ENCODE results near the gene FPR2. TPM values are rescaled to one million over a fixed set of nuclear protein-coding genes. Genes with fewer than 3 reads are reported as not detected.
A peak's percentile ranks its signal among the peaks of the same experiment; 100 is the strongest.

Gene FPR2
- total and polyA plus RNA-seq, 4 donors, result 0.15 to 4.1 (median 2.4) TPM

- H3K4me3 ChIP-seq (ENCODE audit: low read depth in 1 of 3, low read length in 3 of 3), result no peak overlapping the region
- no peaks in the 10 kb centered on the region for H3K4me1 ChIP-seq (ENCODE audit: control insufficient read depth in 4 of 4, insufficient read depth in 4 of 4, low read length in 3 of 4)
- H3K9ac ChIP-seq (ENCODE audit: low read depth in 1 of 2, low read length in 2 of 2), result no peak overlapping the region
- WGBS, result 32% methylated on average over 23 of the region's 23 CpGs
- no peak overlapping the region for H3K27ac ChIP-seq (ENCODE audit: low read depth in 1 of 2, low read length in 2 of 2)
- H3K36me3 ChIP-seq (ENCODE audit: control insufficient read depth in 4 of 4, insufficient read depth in 3 of 4, low read depth in 1 of 4, low read length in 3 of 4), result no peaks in the 10 kb centered on the region
- TF ChIP-seq NR2F2 (IDR thresholded peaks at IDR 0.05) (peak; percentile 36), ZBTB33 (IDR thresholded peaks at IDR 0.05) (no peak), CTCF (IDR thresholded peaks at IDR 0.05; ENCODE audit: low read depth, low read length, missing input control) (peak; percentile 66), YY1 (IDR thresholded peaks at IDR 0.05) (no peak), RAD21 (IDR thresholded peaks at IDR 0.05) (peak; percentile 78 to 84), RXRA (IDR thresholded peaks at IDR 0.05) (peak in 1 of 2 donors; percentile 14), FOXA2 (IDR thresholded peaks at IDR 0.05) (no peak), EGR1 (IDR thresholded peaks at IDR 0.05; ENCODE audit: low read depth in 2 of 2) (no peak), HNF4A (conservative IDR thresholded peaks at IDR 0.05) (no peak)
- H3K9me3 ChIP-seq (ENCODE audit: control insufficient read depth in 4 of 4, low read length in 3 of 4), result peaks cover 0 to 4% (median 1%) of the 10 kb centered on the region in 4 donors
- peak; percentile 40 for DNase-seq (ENCODE audit: low spot score)
- no peaks in the 10 kb centered on the region for H3K27me3 ChIP-seq (ENCODE audit: control insufficient read depth in 4 of 4, insufficient read depth in 4 of 4, low read length in 3 of 4)
Observed at GRCh38 chr19:51777570-51778462, 16.8 kb downstream of the FPR2 start.

- WGBS, result 60% methylated on average over 1 of the region's 1 CpG
- Histone ChIP-seq H3K4me1 (ENCODE audit: control insufficient read depth in 4 of 4, insufficient read depth in 4 of 4, low read length in 3 of 4) (no peaks in the 10 kb centered on the region), H3K4me3 (ENCODE audit: low read depth in 1 of 3, low read length in 3 of 3) (no peak overlapping the region), H3K9ac (ENCODE audit: low read depth in 1 of 2, low read length in 2 of 2) (no peak overlapping the region), H3K36me3 (ENCODE audit: control insufficient read depth in 4 of 4, insufficient read depth in 3 of 4, low read depth in 1 of 4, low read length in 3 of 4) (no peaks in the 10 kb centered on the region), H3K27ac (ENCODE audit: low read depth in 1 of 2, low read length in 2 of 2) (no peak overlapping the region), H3K27me3 (ENCODE audit: control insufficient read depth in 4 of 4, insufficient read depth in 4 of 4, low read length in 3 of 4) (no peaks in the 10 kb centered on the region), H3K9me3 (ENCODE audit: control insufficient read depth in 4 of 4, low read length in 3 of 4) (peaks cover 0 to 3% (median 0%) of the 10 kb centered on the region in 4 donors)
- TF ChIP-seq CTCF (IDR thresholded peaks at IDR 0.05; ENCODE audit: low read depth, low read length, missing input control), result no peak
- no peak for TF ChIP-seq FOXA2 (IDR thresholded peaks at IDR 0.05)
- TF ChIP-seq TAF1 (conservative IDR thresholded peaks at IDR 0.05), result no peak
- no peak for TF ChIP-seq HNF4A (conservative IDR thresholded peaks at IDR 0.05)
- no peak for DNase-seq (ENCODE audit: low spot score)
Observed at GRCh38 chr19:51779181-51779580, 18.2 kb downstream of the FPR2 start.
